Neutrophil (primary cell): ENCODE results near the gene OMG.
"Not testable (repeated sequence)": the region's sequence is repeated elsewhere in the genome, so short reads cannot be mapped to it uniquely, and the experiment has no call there.

Experiments used
- H3K27ac ChIP-seq: fragments of 200-600 bp; sonication (generic); 2 replicates; pipeline ENCODE4 v1.5.1; 2016; ENCODE audit warnings: mild to moderate bottlenecking, moderate library complexity
- H3K27me3 ChIP-seq: fragments of 200-600 bp; sonication (generic); 2 replicates; pipeline ENCODE4 v1.6.0; 2016; ENCODE audit warnings: mild to moderate bottlenecking
- H3K36me3 ChIP-seq: fragments of 200-600 bp; sonication (generic); 2 replicates; pipeline ENCODE4 v1.5.1; 2017
- H3K4me1 ChIP-seq, 2 experiments: fragments of 200-600 bp in 1 of 2; sonication (generic) in 1 of 2; 1 replicate in 1 of 2; 2 replicates in 1 of 2; pipeline versions ENCODE4 v1.5.1 to v1.6.1; 2013 to 2016; ENCODE audit warnings: low read depth in 1 of 2, low read length in 1 of 2, mild to moderate bottlenecking in 1 of 2, moderate library complexity in 1 of 2; ENCODE audit not compliant: control insufficient read depth in 1 of 2, insufficient read depth in 1 of 2
- H3K4me3 ChIP-seq, 2 experiments: fragments of 200-600 bp in 1 of 2; sonication (generic) in 1 of 2; 1 replicate in 1 of 2; 2 replicates in 1 of 2; pipeline ENCODE4 v1.5.1; 2013 to 2016; ENCODE audit warnings: low read depth in 1 of 2, low read length in 1 of 2, mild to moderate bottlenecking in 1 of 2, moderate library complexity in 1 of 2
- H3K9me3 ChIP-seq: fragments of 200-600 bp; sonication (generic); 2 replicates; pipeline ENCODE4 v1.5.1; 2016
- TF ChIP-seq, protein P1 (sequence below): fragments of 200-600 bp; sonication (generic); IDR thresholded peaks from 2 replicates; pipeline ENCODE4 v1.5.1; 2016; ENCODE audit warnings: antibody characterized with exemption

OMG gene

DNA sequence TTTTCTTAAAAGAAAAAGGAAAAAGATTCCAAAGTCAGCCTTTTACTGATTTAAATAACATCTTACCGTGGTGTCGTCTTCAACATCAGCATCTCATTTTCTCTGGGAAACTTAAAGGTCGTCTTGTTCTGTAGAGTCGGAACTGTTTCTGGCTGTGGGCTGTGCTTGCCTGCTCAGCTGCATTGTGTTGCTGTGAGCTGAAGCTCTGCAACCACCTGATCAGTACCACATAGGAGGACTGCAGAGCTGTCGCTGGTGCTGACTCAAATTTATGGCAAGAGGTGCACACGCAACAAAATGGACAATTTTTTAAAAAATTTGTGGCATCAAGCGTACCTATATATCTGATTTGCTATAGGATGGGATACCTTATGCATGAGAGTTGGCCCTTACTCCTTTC lies at the start of gene OMG:
Gene OMG (minus strand): TSS at position 150 of the 400 bp plus-strand sequence. CDS start 908 bp downstream, outside the sequence.
- no peaks in the 10 kb centered on the region for H3K9me3 ChIP-seq
- no peak within 1 kb of the TSS for H3K27ac ChIP-seq
- no peaks in the 10 kb centered on the region for H3K36me3 ChIP-seq
- no peak within 1 kb of the TSS for H3K4me3 ChIP-seq
- H3K27me3 ChIP-seq: no peaks in the 10 kb centered on the region
- TF ChIP-seq, protein P1, sequence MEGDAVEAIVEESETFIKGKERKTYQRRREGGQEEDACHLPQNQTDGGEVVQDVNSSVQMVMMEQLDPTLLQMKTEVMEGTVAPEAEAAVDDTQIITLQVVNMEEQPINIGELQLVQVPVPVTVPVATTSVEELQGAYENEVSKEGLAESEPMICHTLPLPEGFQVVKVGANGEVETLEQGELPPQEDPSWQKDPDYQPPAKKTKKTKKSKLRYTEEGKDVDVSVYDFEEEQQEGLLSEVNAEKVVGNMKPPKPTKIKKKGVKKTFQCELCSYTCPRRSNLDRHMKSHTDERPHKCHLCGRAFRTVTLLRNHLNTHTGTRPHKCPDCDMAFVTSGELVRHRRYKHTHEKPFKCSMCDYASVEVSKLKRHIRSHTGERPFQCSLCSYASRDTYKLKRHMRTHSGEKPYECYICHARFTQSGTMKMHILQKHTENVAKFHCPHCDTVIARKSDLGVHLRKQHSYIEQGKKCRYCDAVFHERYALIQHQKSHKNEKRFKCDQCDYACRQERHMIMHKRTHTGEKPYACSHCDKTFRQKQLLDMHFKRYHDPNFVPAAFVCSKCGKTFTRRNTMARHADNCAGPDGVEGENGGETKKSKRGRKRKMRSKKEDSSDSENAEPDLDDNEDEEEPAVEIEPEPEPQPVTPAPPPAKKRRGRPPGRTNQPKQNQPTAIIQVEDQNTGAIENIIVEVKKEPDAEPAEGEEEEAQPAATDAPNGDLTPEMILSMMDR: no peak
- peaks cover 0 to 5% of the 10 kb centered on the region in 2 experiments for H3K4me1 ChIP-seq

DNA sequence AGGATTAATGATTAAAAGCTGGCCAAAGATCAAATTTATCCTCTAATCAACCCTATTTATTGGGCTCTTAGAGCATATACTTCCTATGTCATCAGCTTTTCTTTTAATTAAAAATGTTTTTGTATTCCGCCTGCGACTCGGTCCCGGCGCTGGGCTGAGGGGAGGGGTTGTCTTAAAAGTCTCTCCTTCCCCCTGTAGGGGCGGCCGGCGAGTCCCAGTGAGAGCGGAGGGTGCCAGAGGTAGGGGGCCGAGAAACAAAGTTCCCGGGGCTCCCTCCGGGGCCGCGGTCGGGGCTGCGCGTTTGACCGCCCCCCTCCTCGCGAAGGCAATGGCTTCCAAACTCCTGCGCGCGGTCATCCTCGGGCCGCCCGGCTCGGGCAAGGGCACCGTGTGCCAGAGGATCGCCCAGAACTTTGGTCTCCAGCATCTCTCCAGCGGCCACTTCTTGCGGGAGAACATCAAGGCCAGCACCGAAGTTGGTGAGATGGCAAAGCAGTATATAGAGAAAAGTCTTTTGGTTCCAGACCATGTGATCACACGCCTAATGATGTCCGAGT lies 48.2 kb upstream of the OMG start:
- not testable (repeated sequence) for H3K27ac ChIP-seq, H3K27me3 ChIP-seq, H3K9me3 ChIP-seq, H3K36me3 ChIP-seq, H3K4me3 ChIP-seq, H3K4me1 ChIP-seq

- no peaks in the 10 kb centered on the region for H3K4me1 ChIP-seq
- TF ChIP-seq, protein P1: no peak
- H3K27ac ChIP-seq: no peak overlapping the region
- H3K27me3 ChIP-seq: no peaks in the 10 kb centered on the region
- no peak overlapping the region for H3K4me3 ChIP-seq
- no peaks in the 10 kb centered on the region for H3K9me3 ChIP-seq
- H3K36me3 ChIP-seq: no peaks in the 10 kb centered on the region
These were observed 43.0 kb upstream of the OMG start for GRCh38 chr17:31339906-31340661.

DNA sequence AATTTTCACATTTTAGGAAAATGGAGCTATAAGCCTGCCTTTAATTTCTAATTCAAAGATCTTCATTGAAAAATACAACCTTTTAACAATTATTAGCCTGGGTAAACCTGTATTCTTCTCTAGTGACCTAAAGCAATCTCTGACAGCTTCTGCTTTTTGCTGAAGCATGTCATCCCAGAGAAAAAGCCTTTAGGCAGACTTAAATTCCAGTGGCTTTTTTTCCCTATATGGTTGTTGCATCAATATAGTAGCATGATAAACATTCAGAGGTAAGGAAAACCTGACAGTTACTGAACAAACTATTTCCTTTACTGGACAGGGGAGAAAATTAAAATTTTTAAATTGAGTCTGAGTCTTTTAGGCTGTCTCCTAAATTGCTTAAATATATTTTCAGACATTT lies 32.2 kb upstream of the OMG start:
- no peaks in the 10 kb centered on the region for H3K27me3 ChIP-seq
- H3K9me3 ChIP-seq: no peaks in the 10 kb centered on the region
- TF ChIP-seq, protein P1: no peak
- no peaks in the 10 kb centered on the region for H3K4me1 ChIP-seq
- H3K4me3 ChIP-seq: no peak overlapping the region
- H3K27ac ChIP-seq: peak overlapping the region; percentile 44
- no peaks in the 10 kb centered on the region for H3K36me3 ChIP-seq

DNA sequence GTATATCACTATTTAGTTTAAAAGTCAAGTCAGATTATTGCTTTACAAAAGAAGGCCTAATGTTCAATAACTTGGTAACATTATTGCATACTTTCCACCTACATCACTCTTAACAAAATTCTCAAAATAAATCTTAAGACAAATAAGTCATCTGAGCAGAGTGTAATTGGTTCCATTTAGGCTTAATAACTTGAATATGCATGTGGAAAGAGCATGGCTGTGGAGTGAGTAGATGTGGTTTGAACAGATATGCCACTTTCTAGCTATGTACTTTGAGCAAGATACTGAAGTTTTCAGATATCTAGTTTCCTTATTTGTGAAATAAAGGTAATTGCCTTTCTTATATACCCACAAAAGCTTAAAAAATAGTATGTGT lies 31.1 kb upstream of the OMG start:
- Histone ChIP-seq H3K4me3 (no peak overlapping the region), H3K36me3 (no peaks in the 10 kb centered on the region), H3K9me3 (no peaks in the 10 kb centered on the region), H3K27me3 (no peaks in the 10 kb centered on the region), H3K27ac (no peak overlapping the region), H3K4me1 (no peaks in the 10 kb centered on the region)
- TF ChIP-seq, protein P1: no peak

- Histone ChIP-seq H3K36me3 (no peaks in the 10 kb centered on the region), H3K27me3 (no peaks in the 10 kb centered on the region), H3K4me1 (no peaks in the 10 kb centered on the region), H3K27ac (no peak overlapping the region), H3K9me3 (no peaks in the 10 kb centered on the region), H3K4me3 (no peak overlapping the region)
- TF ChIP-seq, protein P1: no peak
These were observed 30.6 kb upstream of the OMG start for GRCh38 chr17:31327534-31328159.
